GM12874 (cell line): Measurements from ENCODE around the gene HES4.

Source experiments
- TF ChIP-seq, protein P1 (sequence below): IDR thresholded peaks from 2 replicates; pipeline ENCODE4 v1.5.1; 2011; ENCODE audit warnings: low read depth, mild to moderate bottlenecking, control low read depth, low read length, moderate library complexity; ENCODE audit not compliant: insufficient read depth

Gene HES4

DNA sequence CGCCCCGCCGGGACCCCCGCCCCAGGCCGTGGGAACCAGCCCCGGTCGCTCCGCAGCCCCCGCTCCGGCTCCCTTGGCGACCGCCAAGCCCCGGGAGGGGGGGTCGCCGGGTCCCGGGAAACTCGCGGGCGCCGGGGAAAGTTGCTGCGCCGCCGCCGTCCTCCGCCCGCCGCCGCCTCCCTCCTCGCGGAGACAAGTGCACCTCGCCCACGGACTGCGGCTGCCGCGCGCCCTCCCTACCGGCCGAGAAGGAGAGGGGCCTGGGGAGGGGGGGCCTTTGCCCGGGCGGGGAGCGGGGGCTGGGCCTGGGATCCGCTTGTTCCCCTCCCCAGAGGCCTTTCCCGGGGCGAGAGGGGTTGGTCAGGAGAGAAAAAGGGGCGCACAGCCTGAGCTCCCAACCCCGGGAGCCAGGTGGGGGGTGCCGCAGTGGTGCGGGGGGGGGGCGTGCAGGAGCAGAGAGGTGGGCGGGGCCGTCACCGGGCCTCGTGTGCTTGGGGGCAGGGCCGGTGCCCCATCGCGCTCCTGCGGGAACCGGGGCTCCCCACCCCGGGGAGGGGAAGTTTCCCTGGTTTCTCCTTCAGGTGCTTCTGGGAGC lies 20.6 kb upstream of the HES4 start:
- TF ChIP-seq, protein P1, sequence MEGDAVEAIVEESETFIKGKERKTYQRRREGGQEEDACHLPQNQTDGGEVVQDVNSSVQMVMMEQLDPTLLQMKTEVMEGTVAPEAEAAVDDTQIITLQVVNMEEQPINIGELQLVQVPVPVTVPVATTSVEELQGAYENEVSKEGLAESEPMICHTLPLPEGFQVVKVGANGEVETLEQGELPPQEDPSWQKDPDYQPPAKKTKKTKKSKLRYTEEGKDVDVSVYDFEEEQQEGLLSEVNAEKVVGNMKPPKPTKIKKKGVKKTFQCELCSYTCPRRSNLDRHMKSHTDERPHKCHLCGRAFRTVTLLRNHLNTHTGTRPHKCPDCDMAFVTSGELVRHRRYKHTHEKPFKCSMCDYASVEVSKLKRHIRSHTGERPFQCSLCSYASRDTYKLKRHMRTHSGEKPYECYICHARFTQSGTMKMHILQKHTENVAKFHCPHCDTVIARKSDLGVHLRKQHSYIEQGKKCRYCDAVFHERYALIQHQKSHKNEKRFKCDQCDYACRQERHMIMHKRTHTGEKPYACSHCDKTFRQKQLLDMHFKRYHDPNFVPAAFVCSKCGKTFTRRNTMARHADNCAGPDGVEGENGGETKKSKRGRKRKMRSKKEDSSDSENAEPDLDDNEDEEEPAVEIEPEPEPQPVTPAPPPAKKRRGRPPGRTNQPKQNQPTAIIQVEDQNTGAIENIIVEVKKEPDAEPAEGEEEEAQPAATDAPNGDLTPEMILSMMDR: no peak

DNA sequence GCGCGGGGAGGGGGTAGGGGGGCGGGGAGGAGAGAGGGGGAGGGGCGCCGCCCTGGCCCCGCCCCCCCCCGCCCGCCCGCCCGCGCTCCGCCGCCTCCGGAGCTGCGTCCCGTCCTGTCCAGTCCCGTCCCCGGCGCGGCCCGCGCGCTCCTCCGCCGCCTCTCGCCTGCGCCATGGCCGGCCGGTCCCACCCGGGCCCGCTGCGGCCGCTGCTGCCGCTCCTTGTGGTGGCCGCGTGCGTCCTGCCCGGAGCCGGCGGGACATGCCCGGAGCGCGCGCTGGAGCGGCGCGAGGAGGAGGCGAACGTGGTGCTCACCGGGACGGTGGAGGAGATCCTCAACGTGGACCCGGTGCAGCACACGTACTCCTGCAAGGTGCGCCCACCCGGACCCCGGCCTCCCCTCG lies 20.1 kb upstream of the HES4 start, which contains the start of gene AGRN:
TSS of gene AGRN (plus strand) at position 121 of the 405 bp plus-strand sequence. CDS start at position 174, 53 bp downstream.
- TF ChIP-seq, protein P1: no peak

DNA sequence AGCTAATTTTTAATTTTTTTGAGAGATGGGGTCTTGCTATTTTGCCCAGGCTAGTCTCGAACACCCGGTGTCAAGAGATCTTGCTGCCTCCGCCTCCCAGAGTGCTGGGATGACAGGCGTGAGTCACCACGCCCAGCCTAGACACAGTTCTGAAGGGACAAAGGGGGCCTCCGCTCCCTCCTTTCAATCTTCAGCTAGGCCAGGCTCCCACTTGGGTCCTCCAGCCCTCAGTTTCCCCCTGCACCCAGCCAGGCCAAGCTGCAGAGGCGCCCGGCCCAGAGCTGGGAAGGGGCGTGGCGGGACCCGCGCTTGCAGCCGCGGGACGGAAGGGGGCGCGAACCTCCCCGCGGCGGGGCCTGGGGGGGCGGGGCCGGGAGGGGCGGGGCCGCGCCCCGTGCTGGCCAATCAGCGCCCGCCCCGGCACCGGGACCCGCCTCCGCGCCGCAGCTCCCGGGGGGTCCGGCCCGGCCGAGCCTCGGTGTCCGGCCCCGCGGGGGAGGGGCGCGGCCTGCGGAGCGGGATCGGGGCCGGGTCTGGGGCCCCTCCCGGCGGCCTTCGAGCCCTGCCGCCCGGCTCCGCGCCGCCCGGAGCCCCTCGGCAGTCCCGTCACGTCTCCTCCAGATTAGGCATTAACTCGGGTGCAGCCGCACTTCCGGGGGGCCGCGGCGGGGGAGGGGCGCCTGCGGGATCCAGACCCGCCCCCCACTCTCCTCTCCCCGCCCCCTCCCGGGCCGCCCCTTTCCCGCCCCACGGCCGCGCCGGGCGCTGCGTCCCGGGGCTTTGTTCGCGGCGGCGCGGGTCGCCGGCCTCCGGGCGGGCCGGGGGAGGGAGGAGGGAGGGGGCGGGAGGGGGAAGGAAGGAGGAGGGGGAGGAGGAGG lies 19.5 kb upstream of the HES4 start:
- TF ChIP-seq, protein P1: peak; percentile 69

DNA sequence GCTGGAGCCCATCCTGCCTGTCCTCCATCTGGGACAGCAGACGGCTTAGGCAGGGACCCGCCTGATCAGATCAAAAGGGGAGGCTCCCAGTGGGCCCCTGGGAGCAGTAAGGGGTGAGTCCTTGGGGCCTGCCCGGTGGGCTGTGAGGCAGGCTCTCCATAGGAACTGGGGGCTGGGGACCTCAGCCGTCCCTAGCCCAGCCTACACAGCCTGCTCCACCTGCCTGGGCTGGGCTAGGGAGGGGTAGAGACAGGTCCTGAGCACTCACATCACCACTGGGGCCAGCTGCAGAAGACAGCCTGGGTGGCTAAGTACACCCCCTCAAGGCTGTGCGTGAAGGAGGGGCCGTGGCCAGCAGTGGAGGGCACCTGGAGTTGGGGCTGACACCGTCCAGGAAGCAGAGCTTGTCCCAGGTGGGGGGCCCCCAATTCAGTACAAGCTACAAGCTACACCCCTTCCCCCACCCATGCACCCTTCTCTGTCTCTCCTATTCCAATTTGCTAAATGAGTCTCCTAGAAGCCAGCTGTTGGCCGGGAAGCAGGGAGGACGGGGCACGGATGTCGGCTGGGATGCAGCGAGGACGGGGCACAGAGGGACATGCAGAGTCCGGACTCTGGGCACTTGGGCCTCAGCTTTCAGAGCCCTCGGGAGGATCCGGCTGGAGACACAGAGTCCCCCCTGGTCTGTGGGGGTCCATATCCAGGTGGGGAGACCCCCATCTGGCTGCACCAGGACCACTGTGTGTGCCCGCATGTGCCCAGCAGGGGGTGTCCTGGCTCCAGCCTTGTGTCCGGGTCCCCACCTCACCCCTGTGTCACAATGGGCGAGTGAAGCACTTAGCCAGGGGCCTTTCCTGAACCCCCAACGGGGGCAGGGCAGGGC lies 15.1 kb upstream of the HES4 start:
- TF ChIP-seq, protein P1: peak; percentile 54

DNA sequence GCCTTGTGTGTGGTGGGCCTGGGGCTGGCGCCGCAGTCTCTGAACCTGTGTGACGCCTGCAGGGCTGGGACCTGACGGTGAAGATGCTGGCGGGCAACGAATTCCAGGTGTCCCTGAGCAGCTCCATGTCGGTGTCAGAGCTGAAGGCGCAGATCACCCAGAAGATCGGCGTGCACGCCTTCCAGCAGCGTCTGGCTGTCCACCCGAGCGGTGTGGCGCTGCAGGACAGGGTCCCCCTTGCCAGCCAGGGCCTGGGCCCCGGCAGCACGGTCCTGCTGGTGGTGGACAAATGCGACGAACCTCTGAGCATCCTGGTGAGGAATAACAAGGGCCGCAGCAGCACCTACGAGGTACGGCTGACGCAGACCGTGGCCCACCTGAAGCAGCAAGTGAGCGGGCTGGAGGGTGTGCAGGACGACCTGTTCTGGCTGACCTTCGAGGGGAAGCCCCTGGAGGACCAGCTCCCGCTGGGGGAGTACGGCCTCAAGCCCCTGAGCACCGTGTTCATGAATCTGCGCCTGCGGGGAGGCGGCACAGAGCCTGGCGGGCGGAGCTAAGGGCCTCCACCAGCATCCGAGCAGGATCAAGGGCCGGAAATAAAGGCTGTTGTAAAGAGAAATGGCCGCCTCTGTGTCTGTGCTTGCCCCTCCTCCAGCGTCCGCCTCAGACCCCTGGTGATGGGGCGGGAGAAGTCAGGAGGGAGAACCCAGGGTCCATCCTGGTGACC lies 14.2 kb upstream of the HES4 start:
- TF ChIP-seq, protein P1: no peak

DNA sequence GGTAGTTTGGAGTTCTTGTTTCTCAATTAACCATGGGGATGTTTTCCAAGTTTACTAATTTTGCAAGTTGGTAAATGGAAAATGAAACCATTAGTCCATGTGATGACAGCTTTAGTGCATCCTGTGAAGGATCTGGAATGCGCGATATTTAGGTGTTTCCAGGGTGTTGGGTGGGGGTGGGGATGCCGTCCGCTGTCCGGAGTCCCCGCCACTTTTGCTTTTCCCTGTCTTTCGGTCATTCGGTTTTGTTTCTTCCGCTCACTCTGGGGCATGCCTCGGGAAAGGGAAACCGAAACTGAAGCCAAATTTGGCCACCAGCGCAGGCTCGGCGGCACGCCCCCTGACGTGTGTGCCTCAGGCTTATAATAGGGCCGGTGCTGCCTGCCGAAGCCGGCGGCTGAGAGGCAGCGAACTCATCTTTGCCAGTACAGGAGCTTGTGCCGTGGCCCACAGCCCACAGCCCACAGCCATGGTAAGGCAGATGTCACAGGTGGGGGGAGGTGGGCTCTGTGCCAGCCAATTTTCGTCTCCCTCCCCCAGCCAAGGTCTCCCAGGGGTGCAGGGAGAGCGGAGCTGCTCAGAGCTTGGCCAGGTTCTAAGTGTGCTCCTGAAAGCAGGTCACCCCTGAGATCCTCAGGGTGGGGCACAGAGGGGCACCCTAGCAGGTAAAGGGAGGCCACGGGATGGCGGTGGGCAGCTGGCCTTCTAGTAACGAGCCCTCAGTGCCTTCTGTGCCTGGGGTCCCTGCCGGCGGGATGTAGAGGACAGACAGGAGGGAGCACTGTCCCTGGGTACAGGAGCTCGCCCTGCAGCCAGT lies 13.4 kb upstream of the HES4 start, which contains the start of gene ISG15:
TSS of gene ISG15 (plus strand) at position 393 of the 817 bp plus-strand sequence. CDS start at position 470, 77 bp downstream.
- TF ChIP-seq, protein P1: no peak
